Stimulated activated effector memory CD8-positive, alpha-beta T cell treated with anti-CD3 and anti-CD28 coated beads, Interleukin-12 subunit alpha, Interleukin-12 subunit beta, amount 100 ng/mL, for 72 hours (primary cell): ENCODE results near the gene S1PR4.
A peak's percentile ranks its signal among the peaks of the same experiment; 100 is the strongest.
"Not testable (repeated sequence)": the region's sequence is repeated elsewhere in the genome, so short reads cannot be mapped to it uniquely, and the experiment has no call there.

Experiments used
- ATAC-seq: fragments of 150-1000 bp; cut with Tn5 transposase; 2 replicates; pipeline ENCODE4 v1.10.0; 2021
- DNase-seq, 2 donors: peaks; one replicate each; pipeline ENCODE4 v3.0.0; 2021 to 2022; ENCODE audit warnings: low spot score in 2 of 2
- H3K27ac Mint-ChIP-seq: one replicate; pipeline ENCODE4 v1.8.0; 2022; ENCODE audit warnings: mild to moderate bottlenecking, mixed read lengths
- H3K36me3 Mint-ChIP-seq: one replicate; pipeline ENCODE4 v1.8.0; 2022; ENCODE audit warnings: mild to moderate bottlenecking, mixed read lengths
- H3K4me1 Mint-ChIP-seq: one replicate; pipeline ENCODE4 v1.8.0; 2022; ENCODE audit warnings: mixed read lengths
- H3K4me3 Mint-ChIP-seq: one replicate; pipeline ENCODE4 v1.8.0; 2022; ENCODE audit warnings: mild to moderate bottlenecking, mixed read lengths
- H3K9me3 Mint-ChIP-seq: one replicate; pipeline ENCODE4 v1.8.0; 2022; ENCODE audit warnings: mixed read lengths

The S1PR4 gene

GRCh38 chr19:3148503-3148902 lies 30.1 kb upstream of the S1PR4 start:
- peaks cover 21% of the 10 kb centered on the region for H3K4me1 Mint-ChIP-seq
- H3K9me3 Mint-ChIP-seq: no peaks in the 10 kb centered on the region
- ATAC-seq (peak; percentile 31), DNase-seq (no peak)
- no peak overlapping the region for H3K27ac Mint-ChIP-seq
- no peak overlapping the region for H3K4me3 Mint-ChIP-seq
- peaks cover 67% of the 10 kb centered on the region for H3K36me3 Mint-ChIP-seq

- peaks cover 65% of the 10 kb centered on the region for H3K36me3 Mint-ChIP-seq
- H3K9me3 Mint-ChIP-seq: no peaks in the 10 kb centered on the region
- H3K4me1 Mint-ChIP-seq: peaks cover 21% of the 10 kb centered on the region
- no peak for ATAC-seq
- H3K4me3 Mint-ChIP-seq: no peak overlapping the region
- H3K27ac Mint-ChIP-seq: peak overlapping the region; percentile 60
- no peak for DNase-seq
Measured at GRCh38 chr19:3149089-3149488, 29.5 kb upstream of the S1PR4 start.

DNA sequence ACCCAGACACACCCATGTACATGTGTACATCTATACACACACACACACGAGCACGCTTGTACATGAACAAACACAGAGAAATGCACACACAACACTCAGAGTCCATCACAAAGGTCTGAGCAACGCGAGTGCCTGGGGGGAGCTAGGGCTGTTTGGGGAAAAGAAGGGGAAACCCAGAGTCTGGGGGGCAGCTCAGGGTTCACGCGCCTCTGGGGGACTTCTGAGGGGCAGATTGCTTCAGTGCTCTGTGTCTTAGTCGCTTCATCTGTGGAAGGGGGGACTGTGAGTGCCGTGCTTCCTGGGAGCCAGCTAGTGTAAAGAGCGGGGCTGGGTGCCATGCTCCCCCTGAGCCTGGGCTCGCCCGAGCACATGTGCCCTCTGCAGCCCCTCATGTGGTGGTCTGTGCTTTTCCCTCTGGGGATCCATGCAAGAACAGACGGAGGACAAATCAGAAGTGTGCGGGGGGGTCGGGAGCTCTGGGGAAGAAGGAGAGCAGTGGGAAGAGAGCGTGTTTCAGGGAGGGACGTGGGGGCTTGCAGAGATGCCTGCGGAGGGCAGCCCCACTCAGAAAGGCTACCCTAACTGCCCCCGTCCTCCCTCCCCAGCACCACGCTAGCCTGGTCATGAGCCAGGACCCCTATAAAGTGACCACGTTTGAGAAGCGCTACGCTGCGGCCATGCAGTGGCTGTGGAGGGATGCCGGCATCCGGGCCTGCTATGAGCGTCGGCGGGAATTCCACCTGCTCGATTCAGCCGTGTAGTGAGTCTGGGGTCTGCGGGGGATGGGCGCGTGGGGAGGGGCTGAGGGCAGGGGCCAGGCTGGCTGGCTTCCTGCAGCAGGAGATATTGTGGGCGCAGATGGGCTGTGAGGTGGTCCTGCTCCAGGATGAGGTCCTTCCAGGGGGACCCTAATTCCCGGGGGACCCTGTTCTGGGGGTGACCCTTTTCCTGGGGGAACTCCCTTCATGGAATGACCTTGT lies 28.8 kb upstream of the S1PR4 start:
- Mint-ChIP-seq H3K9me3 (no peaks in the 10 kb centered on the region), H3K36me3 (peaks cover 58% of the 10 kb centered on the region), H3K4me3 (no peak overlapping the region), H3K4me1 (peaks cover 21% of the 10 kb centered on the region), H3K27ac (peak overlapping the region; percentile 60)
- ATAC-seq (no peak), DNase-seq (no peak)

DNA sequence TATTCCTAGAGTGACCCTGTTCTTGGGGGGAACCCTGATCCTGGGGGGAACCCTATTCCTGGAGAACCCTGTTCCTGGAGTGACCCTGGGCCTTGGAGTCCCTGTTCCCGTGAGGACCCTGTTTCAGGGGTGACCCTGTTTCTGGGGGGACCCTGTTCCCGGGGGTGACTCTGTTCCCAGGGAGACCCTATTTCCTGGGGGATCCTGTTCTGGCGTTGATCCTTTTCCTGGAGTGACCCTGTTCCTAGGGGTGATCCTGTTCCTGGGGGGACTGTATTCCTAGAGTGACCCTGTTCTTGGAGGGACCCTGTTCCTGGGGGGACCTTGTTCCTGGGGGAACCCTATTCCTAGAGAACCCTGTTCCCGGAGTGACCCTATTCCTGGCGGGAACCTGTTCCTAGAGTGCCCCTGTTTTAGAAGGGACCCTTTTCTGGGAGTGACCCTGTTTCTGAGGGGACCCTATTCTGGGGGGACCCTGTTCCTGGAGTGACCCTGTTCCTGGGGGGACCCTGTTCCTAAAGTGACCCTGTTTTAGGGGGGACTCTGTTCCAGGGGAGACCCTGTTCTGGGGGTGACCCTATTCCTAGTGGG lies 27.7 kb upstream of the S1PR4 start:
- Mint-ChIP-seq H3K27ac (no peak overlapping the region), H3K4me3 (no peak overlapping the region), H3K9me3 (no peaks in the 10 kb centered on the region), H3K4me1 (peaks cover 21% of the 10 kb centered on the region), H3K36me3 (peaks cover 49% of the 10 kb centered on the region)
- ATAC-seq (no peak), DNase-seq (no peak)

DNA sequence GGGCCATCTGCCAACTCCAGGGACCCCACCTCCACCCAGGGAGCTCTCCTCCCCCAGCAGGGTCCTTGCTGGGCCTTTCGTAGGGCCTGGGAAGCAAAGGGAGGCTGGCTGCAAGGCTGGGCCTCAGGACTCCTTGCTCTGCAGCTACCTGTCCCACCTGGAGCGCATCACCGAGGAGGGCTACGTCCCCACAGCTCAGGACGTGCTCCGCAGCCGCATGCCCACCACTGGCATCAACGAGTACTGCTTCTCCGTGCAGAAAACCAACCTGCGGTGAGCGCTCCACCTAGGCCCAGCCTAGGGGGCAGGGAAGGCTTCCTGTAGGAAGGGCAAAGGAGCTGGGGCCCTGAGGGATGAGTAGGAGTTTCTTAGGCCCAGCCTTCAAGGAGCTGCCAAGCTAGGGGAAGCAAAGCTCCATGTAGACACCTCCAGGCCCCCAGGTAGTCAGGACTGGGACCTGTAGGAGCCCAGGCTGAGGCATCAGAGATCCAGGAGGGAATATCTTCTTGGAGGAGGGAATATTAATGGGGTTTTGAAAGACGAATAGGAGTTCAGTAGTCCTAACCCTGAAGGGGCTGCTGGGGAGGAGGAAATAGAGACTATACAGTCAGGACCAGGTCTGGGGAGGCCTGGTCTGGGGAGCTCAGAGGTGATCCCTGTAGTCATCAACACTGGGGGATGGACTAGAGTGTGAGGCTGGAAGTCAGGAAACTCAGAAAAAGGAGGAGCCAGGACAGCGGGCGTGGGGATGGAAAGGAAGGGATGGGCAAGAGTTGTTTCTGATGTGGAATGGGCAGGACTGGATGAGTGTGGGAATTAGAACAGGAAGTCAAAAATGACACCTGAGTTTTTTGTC lies 26.8 kb upstream of the S1PR4 start:
- Mint-ChIP-seq H3K4me3 (no peak overlapping the region), H3K27ac (no peak overlapping the region), H3K9me3 (no peaks in the 10 kb centered on the region), H3K4me1 (peaks cover 15% of the 10 kb centered on the region), H3K36me3 (peaks cover 39% of the 10 kb centered on the region)
- DNase-seq (no peak), ATAC-seq (no peak)

GRCh38 chr19:3152419-3152780 lies 26.2 kb upstream of the S1PR4 start:
- no peak overlapping the region for H3K27ac Mint-ChIP-seq
- peaks cover 33% of the 10 kb centered on the region for H3K36me3 Mint-ChIP-seq
- no peaks in the 10 kb centered on the region for H3K9me3 Mint-ChIP-seq
- H3K4me1 Mint-ChIP-seq: peaks cover 12% of the 10 kb centered on the region
- ATAC-seq (no peak), DNase-seq (no peak)
- H3K4me3 Mint-ChIP-seq: no peak overlapping the region

GRCh38 chr19:3153286-3154230 lies 25.0 kb upstream of the S1PR4 start:
- H3K4me3 Mint-ChIP-seq: no peak overlapping the region
- peaks cover 12% of the 10 kb centered on the region for H3K4me1 Mint-ChIP-seq
- DNase-seq: no peak
- H3K9me3 Mint-ChIP-seq: no peaks in the 10 kb centered on the region
- H3K36me3 Mint-ChIP-seq: peaks cover 22% of the 10 kb centered on the region
- ATAC-seq: no peak
- H3K27ac Mint-ChIP-seq: no peak overlapping the region

DNA sequence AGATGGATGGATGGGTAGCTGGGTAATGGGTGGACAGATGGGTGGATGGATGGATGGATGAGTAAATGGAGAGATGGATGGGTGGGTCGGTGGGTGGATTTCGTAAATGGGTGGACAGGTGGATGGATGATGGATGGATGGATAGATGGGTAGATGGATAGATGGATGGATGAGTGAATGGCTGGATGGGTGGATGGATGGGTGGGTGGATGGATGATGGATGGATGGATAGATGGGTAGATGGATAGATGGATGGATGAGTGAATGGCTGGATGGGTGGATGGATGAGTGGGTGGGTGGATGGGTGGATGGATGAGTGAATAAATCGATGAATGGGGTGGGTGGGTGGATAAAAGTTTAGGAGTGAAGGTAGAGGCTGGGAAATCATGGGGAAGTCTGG lies 24.1 kb upstream of the S1PR4 start:
- H3K4me1 Mint-ChIP-seq, H3K27ac Mint-ChIP-seq, H3K4me3 Mint-ChIP-seq, ATAC-seq, H3K9me3 Mint-ChIP-seq, DNase-seq: not testable (repeated sequence)
- peaks cover 13% of the 10 kb centered on the region for H3K36me3 Mint-ChIP-seq

- H3K27ac Mint-ChIP-seq: no peak overlapping the region
- peak; percentile 92 for ATAC-seq
- H3K4me1 Mint-ChIP-seq: peaks cover 5% of the 10 kb centered on the region
- peaks cover 6% of the 10 kb centered on the region for H3K36me3 Mint-ChIP-seq
- no peak overlapping the region for H3K4me3 Mint-ChIP-seq
- peak; percentile 51 to 85 for DNase-seq
- peaks cover under 1% of the 10 kb centered on the region for H3K9me3 Mint-ChIP-seq
Measured at GRCh38 chr19:3154957-3155736, 23.4 kb upstream of the S1PR4 start.

DNA sequence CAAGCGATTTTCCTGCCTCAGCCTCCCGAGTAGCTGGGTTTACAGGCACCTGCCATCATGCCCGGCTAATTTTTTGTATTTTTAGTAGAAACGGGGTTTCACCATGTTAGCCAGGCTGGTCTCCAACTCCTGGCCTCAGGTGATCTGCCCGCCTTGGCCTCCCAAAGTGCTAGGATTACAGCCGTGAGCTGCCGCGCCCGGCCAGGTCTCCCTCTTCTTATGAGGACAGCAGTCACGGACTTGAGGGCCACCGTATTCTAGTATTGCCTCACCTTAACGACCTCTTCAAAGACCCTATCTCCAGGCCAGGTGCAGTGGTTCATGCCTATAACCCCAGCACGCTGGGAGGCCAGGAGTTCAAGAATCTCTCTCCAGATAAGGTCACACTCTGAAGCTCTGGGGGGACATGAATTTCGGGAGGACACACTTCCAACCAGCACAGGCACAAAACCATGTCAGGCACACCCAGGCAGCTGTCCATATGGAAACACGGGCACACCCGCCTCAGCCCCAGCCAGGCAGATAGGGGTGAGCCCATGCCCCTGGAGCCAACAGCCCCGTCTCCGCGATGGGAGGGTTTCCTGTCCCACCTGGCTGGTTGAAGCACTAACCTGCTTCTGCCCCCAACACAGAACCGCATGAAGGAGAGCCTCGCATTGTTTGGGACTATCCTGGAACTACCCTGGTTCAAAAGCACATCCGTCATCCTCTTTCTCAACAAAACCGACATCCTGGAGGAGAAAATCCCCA lies 21.3 kb upstream of the S1PR4 start:
- Mint-ChIP-seq H3K27ac (peak overlapping the region; percentile 74), H3K4me3 (no peak overlapping the region), H3K36me3 (no peaks in the 10 kb centered on the region), H3K4me1 (peaks cover 21% of the 10 kb centered on the region), H3K9me3 (peaks cover 2% of the 10 kb centered on the region)
- no peak for DNase-seq
- no peak for ATAC-seq

DNA sequence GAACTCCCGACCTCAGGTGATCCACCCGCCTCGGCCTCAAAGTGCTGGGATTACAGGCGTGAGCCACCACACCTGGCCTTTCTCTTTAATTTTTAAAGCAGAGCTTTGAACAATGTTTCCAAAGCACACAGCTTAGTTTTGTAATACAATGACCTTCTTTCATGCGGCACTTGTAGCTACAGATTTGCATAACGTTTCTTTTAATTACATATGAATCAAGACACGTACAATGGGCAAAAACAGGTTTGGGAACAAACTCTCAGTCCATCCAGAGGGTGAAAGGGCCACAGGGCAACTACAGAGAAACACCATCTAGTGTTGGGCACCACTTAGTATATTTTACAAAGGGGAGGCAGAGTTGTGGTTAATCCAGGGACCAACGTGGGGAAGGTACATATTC lies 19.0 kb upstream of the S1PR4 start:
- H3K27ac Mint-ChIP-seq: no peak overlapping the region
- H3K36me3 Mint-ChIP-seq: no peaks in the 10 kb centered on the region
- no peak for ATAC-seq

GRCh38 chr19:3160219-3160618 lies 18.4 kb upstream of the S1PR4 start:
- peaks cover 29% of the 10 kb centered on the region for H3K4me1 Mint-ChIP-seq
- no peak overlapping the region for H3K4me3 Mint-ChIP-seq
- DNase-seq (no peak), ATAC-seq (no peak)
- H3K36me3 Mint-ChIP-seq: no peaks in the 10 kb centered on the region
- peak overlapping the region; percentile 77 for H3K27ac Mint-ChIP-seq
- H3K9me3 Mint-ChIP-seq: peaks cover 2% of the 10 kb centered on the region

More for the DNA sequence above, 19.0 kb upstream of the S1PR4 start:
- peaks cover 2% of the 10 kb centered on the region for H3K9me3 Mint-ChIP-seq
- H3K4me1 Mint-ChIP-seq: peaks cover 29% of the 10 kb centered on the region
- no peak for DNase-seq
- no peak overlapping the region for H3K4me3 Mint-ChIP-seq

DNA sequence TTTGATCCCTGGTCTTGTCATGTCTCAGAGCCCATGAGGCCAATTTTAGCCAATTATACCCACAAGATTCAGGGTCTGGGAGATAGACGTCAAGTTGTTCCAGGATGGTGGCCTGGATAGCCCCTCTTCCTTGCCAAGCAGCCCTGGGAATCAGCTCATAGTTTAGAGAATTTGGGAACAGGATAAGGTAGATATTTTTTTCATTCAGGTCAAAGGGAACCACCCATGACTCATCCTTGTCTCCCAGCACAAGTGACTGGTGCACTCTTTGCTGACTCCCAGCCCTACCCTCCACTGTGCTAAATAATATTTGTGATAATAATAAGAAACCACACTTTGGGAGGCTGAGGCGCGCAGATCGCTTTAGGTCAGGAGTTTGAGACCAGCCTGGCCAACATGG lies 17.1 kb upstream of the S1PR4 start:
- Mint-ChIP-seq H3K27ac (peak overlapping the region; percentile 77), H3K4me1 (peaks cover 36% of the 10 kb centered on the region), H3K36me3 (no peaks in the 10 kb centered on the region), H3K4me3 (no peak overlapping the region), H3K9me3 (peaks cover 2% of the 10 kb centered on the region)
- DNase-seq (no peak), ATAC-seq (no peak)
